Tongue (tissue), 2 donors: Measurements from ENCODE around the gene LLCFC1. TPM values are rescaled to one million over a fixed set of nuclear protein-coding genes. Genes with fewer than 3 reads are reported as not detected.

ENCODE experiments used
- DNase-seq: peaks from one replicate; pipeline ENCODE4 v3.0.0-alpha.2; 2015
- total RNA-seq: library from RNA; depleted of rRNA; stranded (reverse); fragments of >200 nt; gene quantifications from one replicate; pipeline ENCODE4 v1.2.3, GENCODE V29; 2014

Gene LLCFC1
- not detected for total RNA-seq

DNA sequence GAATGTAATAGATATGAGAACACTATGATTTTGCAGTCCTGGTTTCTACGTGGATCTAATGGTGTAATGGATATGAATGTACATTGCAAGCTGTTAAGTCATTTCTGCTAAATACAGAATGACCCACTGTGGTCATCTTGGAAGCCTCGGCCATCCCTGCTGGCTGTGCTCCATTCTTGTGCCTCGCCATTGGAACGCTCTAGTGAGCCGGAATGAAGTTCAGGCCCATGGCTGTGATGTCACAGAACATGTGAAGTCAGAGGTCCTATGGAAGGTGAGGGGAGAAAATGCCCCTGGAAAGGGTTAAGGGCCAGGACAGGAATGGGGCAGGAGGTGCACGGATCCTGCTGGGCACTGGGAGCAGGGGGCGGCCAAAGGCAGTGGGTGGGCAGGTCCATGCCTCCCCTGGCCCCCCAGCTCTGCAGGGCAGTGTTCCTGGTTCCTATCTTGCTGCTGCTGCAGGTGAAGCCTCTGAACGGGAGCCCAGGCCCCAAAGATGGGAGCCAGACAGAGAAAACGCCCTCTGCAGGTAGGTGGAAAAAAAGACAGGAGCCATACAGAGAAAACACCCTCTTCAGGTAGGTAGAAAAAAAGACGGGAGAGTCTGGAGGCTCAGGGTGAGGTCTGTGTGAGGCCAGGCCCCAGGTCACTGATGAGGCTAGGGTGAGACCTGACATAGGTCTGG, at the start of gene LLCFC1:
Gene LLCFC1 (plus strand): TSS at position 259 of the 685 bp plus-strand sequence. CDS start 138 bp downstream, at position 397.
- no peak for DNase-seq

- no peak for DNase-seq
These were observed 49.5 kb upstream of the LLCFC1 start for GRCh38 chr7:142889816-142890215.

DNA sequence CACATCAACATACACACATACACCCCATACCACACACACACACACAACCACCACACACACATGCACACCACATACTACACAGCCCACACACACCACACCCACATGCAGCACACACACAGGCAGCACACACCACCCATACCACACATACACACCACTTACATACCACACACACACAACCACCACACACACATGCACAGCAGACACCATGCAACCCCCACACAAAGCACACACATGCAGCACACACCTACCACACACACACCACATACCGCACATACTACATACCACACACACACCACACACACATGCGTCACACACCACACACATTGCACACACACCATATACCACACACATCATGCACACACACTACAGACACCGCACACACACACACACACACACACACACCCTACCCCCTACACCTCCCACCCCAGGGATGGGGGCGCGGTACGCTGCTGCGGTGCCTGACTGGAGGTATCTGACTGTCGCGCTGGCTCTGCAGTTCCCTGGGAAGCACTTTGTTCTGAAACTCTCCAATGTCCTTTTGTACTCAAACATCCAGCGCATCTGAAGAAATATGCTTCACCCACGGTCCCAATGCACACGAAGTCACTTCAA, 48.3 kb upstream of the LLCFC1 start:
- no peak for DNase-seq

DNA sequence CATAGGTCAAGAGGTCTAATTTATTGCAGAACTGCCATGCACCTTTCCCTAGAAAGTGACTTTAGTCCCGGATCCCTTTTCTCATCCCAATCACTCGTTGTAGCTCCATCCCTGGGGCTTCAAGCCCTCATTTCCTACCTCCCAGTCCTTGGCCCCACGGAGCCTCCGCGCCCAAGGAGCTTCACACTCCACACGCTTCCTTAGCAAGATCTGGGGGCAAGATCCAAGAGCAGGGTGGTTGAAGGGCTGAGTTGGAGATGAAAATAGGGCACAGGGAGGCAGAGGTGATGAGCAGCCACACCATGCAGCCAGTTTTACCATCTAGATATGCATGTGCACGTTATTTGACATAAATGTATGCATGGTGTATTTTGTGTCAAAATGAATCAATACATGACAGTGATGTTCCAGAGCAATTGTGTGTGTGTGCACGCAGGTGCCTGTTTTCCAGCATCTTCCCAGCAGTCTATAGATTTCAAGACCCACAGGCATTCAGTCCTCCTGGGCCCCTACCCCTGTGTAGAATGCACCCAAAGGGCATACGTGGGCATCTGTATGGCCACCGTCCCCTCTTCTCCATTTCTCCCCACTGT, 47.7 kb upstream of the LLCFC1 start:
- DNase-seq: no peak

- DNase-seq: no peak
These were observed 46.3 kb upstream of the LLCFC1 start for GRCh38 chr7:142892951-142893350.

DNA sequence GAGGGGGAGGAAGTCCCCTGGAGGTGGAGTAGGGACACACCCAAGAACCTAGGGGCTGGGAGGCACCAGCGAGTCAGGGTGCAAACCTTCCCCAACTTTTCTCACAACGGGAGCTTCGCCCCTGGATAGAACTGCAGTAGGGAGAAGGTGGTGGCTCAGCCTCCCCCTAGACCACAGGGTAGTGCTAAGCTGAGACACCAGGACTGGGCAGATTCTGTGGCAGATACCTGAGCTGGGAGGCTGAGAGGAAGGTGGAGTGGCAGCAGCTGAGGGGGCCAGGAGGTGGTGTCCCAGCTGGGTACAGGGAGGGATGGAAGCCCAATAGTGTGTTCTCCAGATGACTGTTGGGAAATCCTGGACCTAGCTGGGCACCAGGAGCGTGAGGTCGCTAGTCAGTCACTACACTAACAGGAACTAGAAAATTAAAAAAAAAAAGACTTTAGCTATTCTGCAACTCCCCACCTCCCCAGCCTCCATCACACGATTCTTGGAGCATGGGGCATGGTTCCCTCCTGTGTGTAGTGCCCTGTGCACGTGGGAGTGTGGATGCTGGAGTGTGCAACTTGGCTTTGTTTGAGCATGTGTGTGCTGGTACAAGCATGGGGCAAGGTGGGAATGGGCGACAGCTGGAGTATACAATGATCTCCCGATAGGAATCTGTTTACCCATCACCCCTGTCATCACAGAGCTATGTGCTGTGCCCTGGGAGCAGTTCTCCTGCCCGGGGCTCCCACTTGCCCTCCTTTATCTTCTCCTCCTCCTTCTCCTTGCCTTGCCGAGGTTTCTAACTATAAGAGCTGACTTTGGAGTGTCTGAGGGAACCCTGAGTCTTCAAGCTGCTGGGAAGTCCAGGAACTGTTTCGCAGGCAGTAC, 44.9 kb upstream of the LLCFC1 start:
- DNase-seq: no peak

GRCh38 chr7:142894985-142895593, 44.2 kb upstream of the LLCFC1 start:
- no peak for DNase-seq

- no peak for DNase-seq
These were observed 43.1 kb upstream of the LLCFC1 start for GRCh38 chr7:142896151-142896550.

DNA sequence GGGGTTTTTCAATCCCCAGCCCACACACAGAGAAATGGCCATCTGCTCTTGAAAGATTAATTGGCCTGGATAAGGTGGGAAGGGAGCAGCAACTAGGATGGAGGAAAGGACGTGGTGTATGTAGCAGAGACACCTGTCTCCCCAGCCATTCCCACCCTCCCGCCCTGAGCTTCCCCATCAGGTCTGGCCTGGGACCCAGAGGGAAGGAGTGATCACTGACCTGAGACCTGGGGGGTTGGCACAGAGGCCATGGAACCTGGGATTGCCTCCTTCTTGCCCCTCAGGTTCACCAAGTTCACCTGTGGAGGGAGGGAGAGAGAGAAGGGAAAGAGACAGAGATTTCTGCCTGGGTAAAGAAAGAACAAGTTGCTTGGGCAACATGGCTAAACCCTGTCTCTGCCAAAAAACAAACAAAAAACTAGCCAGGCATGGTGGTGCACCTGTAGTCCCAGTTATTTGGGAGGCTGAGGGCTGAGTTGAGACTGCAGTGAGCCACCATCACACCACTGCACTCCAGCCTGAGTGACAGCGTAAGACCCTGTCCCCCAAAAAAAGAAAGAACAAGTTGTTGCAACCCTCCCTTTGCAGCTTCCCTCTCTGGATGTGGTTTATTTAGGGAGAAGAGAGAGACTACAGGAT, 42.4 kb upstream of the LLCFC1 start:
- DNase-seq: no peak

- no peak for DNase-seq
These were observed 41.6 kb upstream of the LLCFC1 start for GRCh38 chr7:142897691-142898090.

GRCh38 chr7:142898377-142899170, 40.7 kb upstream of the LLCFC1 start:
- DNase-seq: no peak

- DNase-seq: no peak
These were observed 39.6 kb upstream of the LLCFC1 start for GRCh38 chr7:142899661-142900060.

- DNase-seq: no peak
These were observed 37.6 kb upstream of the LLCFC1 start for GRCh38 chr7:142901426-142902259.

GRCh38 chr7:142904128-142904527, 35.2 kb upstream of the LLCFC1 start:
- no peak for DNase-seq

DNA sequence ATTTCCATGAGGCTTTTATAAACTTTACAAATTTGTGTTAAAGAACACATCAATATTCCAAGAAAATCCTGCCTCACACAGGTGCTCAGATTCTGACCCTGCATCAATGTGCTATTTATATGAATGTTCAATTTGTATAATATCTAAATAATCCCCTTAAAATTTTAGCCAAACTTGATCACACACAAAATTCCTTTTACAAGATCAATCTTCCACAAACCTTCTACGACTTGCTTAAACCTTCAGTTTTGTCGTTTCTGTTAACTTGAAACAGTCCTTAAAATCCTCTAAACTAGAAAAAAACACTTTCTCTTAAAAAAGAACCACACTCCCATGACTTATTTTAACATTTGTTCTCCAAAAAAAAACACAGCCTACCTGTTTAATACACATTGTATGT, 33.5 kb upstream of the LLCFC1 start:
- DNase-seq: no peak

GRCh38 chr7:142906643-142907042, 32.6 kb upstream of the LLCFC1 start:
- no peak for DNase-seq

DNA sequence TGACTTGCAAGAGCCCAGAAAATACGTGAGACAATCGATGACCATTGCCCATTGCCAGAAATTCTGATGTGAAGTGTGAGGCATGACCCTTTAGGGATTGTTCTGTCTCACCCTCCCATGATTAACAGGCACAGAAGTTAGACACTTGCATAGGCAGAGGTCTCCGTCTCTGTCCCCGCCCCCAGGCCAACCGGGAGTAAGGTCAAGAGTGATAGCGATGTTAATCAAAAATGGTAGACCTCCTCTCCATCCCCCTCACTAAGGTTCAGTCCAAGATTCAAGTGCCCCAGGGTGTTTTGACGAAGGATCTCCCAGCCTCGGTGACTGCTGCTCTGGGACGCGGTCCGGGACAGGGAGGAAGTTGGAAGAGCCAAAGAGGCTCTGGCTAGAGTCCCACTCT, 31.0 kb upstream of the LLCFC1 start:
- no peak for DNase-seq

- DNase-seq: no peak
These were observed 30.1 kb upstream of the LLCFC1 start for GRCh38 chr7:142908921-142909890.

- no peak for DNase-seq
These were observed 29.3 kb upstream of the LLCFC1 start for GRCh38 chr7:142910031-142910433.
